H1 (cell line): ENCODE data around the gene YY1AP1. TPM values are rescaled to one million over a fixed set of nuclear protein-coding genes. Genes with fewer than 3 reads are reported as not detected.

Experiments used
- ASH2L ChIP-seq: fragments of 200-600, 300-600 bp; sonication (generic); IDR thresholded peaks from one replicate; pipeline ENCODE4 v1.7.1; 2017; ENCODE audit warnings: low read length
- BACH1 ChIP-seq: IDR thresholded peaks from 2 replicates; pipeline ENCODE4 v1.6.1; 2012; ENCODE audit warnings: low read length, improper control_type of control experiment
- CBX8 ChIP-seq: fragments of 300-800, 300-1000 bp; sonication (generic); IDR thresholded peaks from 2 replicates; pipeline ENCODE4 v1.7.1; 2016; ENCODE audit warnings: low read depth, low read length, borderline replicate concordance
- EGR1 ChIP-seq: IDR thresholded peaks from 2 replicates; pipeline ENCODE4 v1.6.1; 2011; ENCODE audit warnings: low read depth, low read length, borderline replicate concordance
- HDAC6 ChIP-seq: IDR thresholded peaks from one replicate; pipeline ENCODE4 v1.7.1; 2012; ENCODE audit warnings: low read depth, mild to moderate bottlenecking, inconsistent platforms, low read length, moderate library complexity
- MAFK ChIP-seq: IDR thresholded peaks from 2 replicates; pipeline ENCODE4 v1.6.1; 2012; ENCODE audit warnings: low read depth, mild to moderate bottlenecking, improper control_type of control experiment, low read length
- SIN3A ChIP-seq, 2 experiments: IDR thresholded peaks in 1 of 2; conservative IDR thresholded peaks in 1 of 2; 2 replicates each; pipeline ENCODE4 v1.6.1; 2011 to 2012; ENCODE audit warnings: low read length in 2 of 2, improper control_type of control experiment in 1 of 2, low read depth in 1 of 2, mild to moderate bottlenecking in 1 of 2
- SRF ChIP-seq: IDR thresholded peaks from 2 replicates; pipeline ENCODE4 v1.6.1; 2011; ENCODE audit warnings: mild to moderate bottlenecking, low read depth, low read length, moderate library complexity
- TBP ChIP-seq: IDR thresholded peaks from 2 replicates; pipeline ENCODE4 v1.6.1; 2011; ENCODE audit warnings: low read depth, low read length, improper control_type of control experiment
- polyA plus RNA-seq, 7 experiments: library from polyadenylated mRNA; depleted of rRNA in 3 of 7; stranded (reverse) in 5 of 7; unstranded in 2 of 7; fragments of >200 nt in 5 of 7; fragments of 200-250 nt in 2 of 7; gene quantifications; 1 replicate in 5 of 7; 2 replicates in 1 of 7; 4 replicates in 1 of 7; pipeline versions ENCODE4 v1.2.1 to v1.2.3, GENCODE V29; 2011 to 2013; ENCODE audit warnings: missing spikeins in 2 of 7, mixed read lengths in 2 of 7
- total RNA-seq: library from RNA; stranded (reverse); fragmentation: NEBNext Ultra II Directional; extraction: Animal tissue kit (Norgen Biotek cat#: 25700); gene quantifications from 2 replicates; pipeline ENCODE4 v1.2.1, GENCODE V29; 2021
- TF ChIP-seq, protein P1 (sequence below): fragments of 300-600 bp; sonication (generic); IDR thresholded peaks from 2 replicates; pipeline ENCODE4 v1.7.1; 2012; ENCODE audit warnings: low read length, moderate library complexity, mild to moderate bottlenecking, inconsistent platforms; ENCODE audit not compliant: insufficient replicate concordance

Gene YY1AP1
- total and polyA plus RNA-seq, 2 of the 8 experiments (the other 6 are each of a cell fraction or from before 2014, with no cell fraction given): 44.2 to 48.6 TPM

DNA sequence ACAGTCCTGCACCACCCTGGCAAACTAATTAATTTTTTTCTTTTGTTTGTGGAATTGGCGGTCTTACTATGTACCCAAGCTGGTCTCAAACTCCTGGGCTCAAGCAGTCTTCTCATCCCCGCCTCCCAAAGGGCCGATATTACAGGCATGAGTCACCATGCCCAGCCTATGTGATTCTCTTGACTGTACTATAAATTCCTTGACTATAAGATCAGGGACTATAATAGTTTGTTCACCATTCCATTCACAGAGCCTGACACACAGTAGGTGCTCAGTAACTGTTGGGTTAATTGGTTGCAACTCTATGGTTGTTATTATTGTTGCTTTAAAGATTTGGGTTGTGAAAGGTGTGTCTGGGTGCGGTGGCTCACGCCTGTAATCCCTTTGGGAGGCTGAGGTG lies 17.6 kb upstream of the YY1AP1 start (continued):
- TF ChIP-seq, protein P1, sequence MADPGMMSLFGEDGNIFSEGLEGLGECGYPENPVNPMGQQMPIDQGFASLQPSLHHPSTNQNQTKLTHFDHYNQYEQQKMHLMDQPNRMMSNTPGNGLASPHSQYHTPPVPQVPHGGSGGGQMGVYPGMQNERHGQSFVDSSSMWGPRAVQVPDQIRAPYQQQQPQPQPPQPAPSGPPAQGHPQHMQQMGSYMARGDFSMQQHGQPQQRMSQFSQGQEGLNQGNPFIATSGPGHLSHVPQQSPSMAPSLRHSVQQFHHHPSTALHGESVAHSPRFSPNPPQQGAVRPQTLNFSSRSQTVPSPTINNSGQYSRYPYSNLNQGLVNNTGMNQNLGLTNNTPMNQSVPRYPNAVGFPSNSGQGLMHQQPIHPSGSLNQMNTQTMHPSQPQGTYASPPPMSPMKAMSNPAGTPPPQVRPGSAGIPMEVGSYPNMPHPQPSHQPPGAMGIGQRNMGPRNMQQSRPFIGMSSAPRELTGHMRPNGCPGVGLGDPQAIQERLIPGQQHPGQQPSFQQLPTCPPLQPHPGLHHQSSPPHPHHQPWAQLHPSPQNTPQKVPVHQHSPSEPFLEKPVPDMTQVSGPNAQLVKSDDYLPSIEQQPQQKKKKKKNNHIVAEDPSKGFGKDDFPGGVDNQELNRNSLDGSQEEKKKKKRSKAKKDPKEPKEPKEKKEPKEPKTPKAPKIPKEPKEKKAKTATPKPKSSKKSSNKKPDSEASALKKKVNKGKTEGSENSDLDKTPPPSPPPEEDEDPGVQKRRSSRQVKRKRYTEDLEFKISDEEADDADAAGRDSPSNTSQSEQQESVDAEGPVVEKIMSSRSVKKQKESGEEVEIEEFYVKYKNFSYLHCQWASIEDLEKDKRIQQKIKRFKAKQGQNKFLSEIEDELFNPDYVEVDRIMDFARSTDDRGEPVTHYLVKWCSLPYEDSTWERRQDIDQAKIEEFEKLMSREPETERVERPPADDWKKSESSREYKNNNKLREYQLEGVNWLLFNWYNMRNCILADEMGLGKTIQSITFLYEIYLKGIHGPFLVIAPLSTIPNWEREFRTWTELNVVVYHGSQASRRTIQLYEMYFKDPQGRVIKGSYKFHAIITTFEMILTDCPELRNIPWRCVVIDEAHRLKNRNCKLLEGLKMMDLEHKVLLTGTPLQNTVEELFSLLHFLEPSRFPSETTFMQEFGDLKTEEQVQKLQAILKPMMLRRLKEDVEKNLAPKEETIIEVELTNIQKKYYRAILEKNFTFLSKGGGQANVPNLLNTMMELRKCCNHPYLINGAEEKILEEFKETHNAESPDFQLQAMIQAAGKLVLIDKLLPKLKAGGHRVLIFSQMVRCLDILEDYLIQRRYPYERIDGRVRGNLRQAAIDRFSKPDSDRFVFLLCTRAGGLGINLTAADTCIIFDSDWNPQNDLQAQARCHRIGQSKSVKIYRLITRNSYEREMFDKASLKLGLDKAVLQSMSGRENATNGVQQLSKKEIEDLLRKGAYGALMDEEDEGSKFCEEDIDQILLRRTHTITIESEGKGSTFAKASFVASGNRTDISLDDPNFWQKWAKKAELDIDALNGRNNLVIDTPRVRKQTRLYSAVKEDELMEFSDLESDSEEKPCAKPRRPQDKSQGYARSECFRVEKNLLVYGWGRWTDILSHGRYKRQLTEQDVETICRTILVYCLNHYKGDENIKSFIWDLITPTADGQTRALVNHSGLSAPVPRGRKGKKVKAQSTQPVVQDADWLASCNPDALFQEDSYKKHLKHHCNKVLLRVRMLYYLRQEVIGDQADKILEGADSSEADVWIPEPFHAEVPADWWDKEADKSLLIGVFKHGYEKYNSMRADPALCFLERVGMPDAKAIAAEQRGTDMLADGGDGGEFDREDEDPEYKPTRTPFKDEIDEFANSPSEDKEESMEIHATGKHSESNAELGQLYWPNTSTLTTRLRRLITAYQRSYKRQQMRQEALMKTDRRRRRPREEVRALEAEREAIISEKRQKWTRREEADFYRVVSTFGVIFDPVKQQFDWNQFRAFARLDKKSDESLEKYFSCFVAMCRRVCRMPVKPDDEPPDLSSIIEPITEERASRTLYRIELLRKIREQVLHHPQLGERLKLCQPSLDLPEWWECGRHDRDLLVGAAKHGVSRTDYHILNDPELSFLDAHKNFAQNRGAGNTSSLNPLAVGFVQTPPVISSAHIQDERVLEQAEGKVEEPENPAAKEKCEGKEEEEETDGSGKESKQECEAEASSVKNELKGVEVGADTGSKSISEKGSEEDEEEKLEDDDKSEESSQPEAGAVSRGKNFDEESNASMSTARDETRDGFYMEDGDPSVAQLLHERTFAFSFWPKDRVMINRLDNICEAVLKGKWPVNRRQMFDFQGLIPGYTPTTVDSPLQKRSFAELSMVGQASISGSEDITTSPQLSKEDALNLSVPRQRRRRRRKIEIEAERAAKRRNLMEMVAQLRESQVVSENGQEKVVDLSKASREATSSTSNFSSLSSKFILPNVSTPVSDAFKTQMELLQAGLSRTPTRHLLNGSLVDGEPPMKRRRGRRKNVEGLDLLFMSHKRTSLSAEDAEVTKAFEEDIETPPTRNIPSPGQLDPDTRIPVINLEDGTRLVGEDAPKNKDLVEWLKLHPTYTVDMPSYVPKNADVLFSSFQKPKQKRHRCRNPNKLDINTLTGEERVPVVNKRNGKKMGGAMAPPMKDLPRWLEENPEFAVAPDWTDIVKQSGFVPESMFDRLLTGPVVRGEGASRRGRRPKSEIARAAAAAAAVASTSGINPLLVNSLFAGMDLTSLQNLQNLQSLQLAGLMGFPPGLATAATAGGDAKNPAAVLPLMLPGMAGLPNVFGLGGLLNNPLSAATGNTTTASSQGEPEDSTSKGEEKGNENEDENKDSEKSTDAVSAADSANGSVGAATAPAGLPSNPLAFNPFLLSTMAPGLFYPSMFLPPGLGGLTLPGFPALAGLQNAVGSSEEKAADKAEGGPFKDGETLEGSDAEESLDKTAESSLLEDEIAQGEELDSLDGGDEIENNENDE: no peak
- no peak for TF ChIP-seq SRF
- no peak for TF ChIP-seq EGR1
- TF ChIP-seq ASH2L: no peak
- no peak for TF ChIP-seq CBX8
- TF ChIP-seq MAFK: no peak
- TF ChIP-seq TBP: no peak
- TF ChIP-seq HDAC6: no peak
- TF ChIP-seq BACH1: no peak
- no peak for TF ChIP-seq SIN3A (conservative IDR thresholded peaks at IDR 0.05 in 1 of 2, IDR thresholded peaks at IDR 0.05 in 1 of 2; ENCODE audit: low read depth in 1 of 2, low read length in 2 of 2)
